SH-SY5Y (cell line): ENCODE measurements around the gene MRPL55.

Experiments
- GATA2 ChIP-seq: IDR thresholded peaks from 2 replicates; pipeline ENCODE4 v1.6.1; 2011; ENCODE audit warnings: mild to moderate bottlenecking, low read depth, low read length
- GATA3 ChIP-seq: IDR thresholded peaks from 2 replicates; pipeline ENCODE4 v1.6.1; 2011; ENCODE audit warnings: low read depth, mild to moderate bottlenecking, low read length, moderate library complexity

GRCh38 chr1:228077565-228078330, 31.4 kb downstream of the MRPL55 start:
- TF ChIP-seq GATA3 (no peak), GATA2 (no peak)
